Body of pancreas (tissue), 4 donors: ENCODE results near the gene DFFA. TPM values are rescaled to one million over a fixed set of nuclear protein-coding genes. Genes with fewer than 3 reads are reported as not detected.

Experiments
- ATAC-seq: fragments of 150-250 bp; one replicate; pipeline ENCODE4 v1.9.1; 2016
- DNase-seq, 4 donors: peaks; one replicate each; pipeline ENCODE4 v3.0.0-alpha.2; 2019
- H3K27ac ChIP-seq, 4 donors: fragments of 200-600 bp; sonication (generic); 1 replicate in 3 of 4; 2 replicates in 1 of 4; pipeline versions ENCODE4 v1.5.1 to v1.6.1; 2016 to 2019; ENCODE audit warnings: mild to moderate bottlenecking in 1 of 4, mixed read lengths in 1 of 4, moderate library complexity in 1 of 4
- H3K27me3 ChIP-seq, 2 donors: fragments of 200-600 bp; sonication (generic); one replicate each; pipeline ENCODE4 v1.6.0; 2016; ENCODE audit warnings: mild to moderate bottlenecking in 1 of 2
- H3K36me3 ChIP-seq, 2 donors: fragments of 200-600 bp; sonication (generic); replicated peaks in 1 of 2; 2 replicates each; pipeline ENCODE4 v1.5.1; 2016; ENCODE audit warnings: low read depth in 2 of 2; ENCODE audit not compliant: insufficient read depth in 1 of 2
- H3K4me1 ChIP-seq: fragments of 200-600 bp; sonication (generic); one replicate; pipeline ENCODE4 v1.6.0; 2016
- H3K4me3 ChIP-seq, 2 donors: fragments of 200-600 bp; sonication (generic); 1 replicate in 1 of 2; 2 replicates in 1 of 2; pipeline ENCODE4 v1.5.1; 2016 to 2019
- H3K9me3 ChIP-seq, 3 donors: fragments of 200-600 bp; sonication (generic); 1 replicate in 2 of 3; 2 replicates in 1 of 3; pipeline ENCODE4 v1.5.1; 2016
- POLR2A ChIP-seq, 3 donors: fragments of 450-650 bp; IDR thresholded peaks; one replicate each; pipeline ENCODE4 v1.6.1; 2016; ENCODE audit warnings: antibody characterized with exemption in 3 of 3, mild to moderate bottlenecking in 2 of 3
- WGBS, 2 donors: methylation state at CpG; one replicate each; pipeline ENCODE4 v1.1.5; 2017; 5-methylcytosine and 5-hydroxymethylcytosine counted together
- intact Hi-C: fragments of 100-400 bp; cut with DNase I; formaldehyde crosslinking; loops from one replicate; pipeline ENCODE4 v1.15.1; 2023
- total RNA-seq, 2 donors: library from RNA; depleted of rRNA; stranded (reverse); fragments of >200 nt; gene quantifications; one replicate each; pipeline ENCODE4 v1.1.0, GENCODE V29; 2016
- TF ChIP-seq, protein P1 (sequence below), 7 experiments: fragments of 450-650 bp in 4 of 7; fragments of 200-600 bp in 3 of 7; sonication (generic) in 3 of 7; IDR thresholded peaks; one replicate each; pipeline ENCODE4 v1.5.1; 2016 to 2019; ENCODE audit warnings: antibody characterized with exemption in 7 of 7

DFFA gene
- total RNA-seq, 2 donors from 2014 or later = 13.5 TPM

DNA sequence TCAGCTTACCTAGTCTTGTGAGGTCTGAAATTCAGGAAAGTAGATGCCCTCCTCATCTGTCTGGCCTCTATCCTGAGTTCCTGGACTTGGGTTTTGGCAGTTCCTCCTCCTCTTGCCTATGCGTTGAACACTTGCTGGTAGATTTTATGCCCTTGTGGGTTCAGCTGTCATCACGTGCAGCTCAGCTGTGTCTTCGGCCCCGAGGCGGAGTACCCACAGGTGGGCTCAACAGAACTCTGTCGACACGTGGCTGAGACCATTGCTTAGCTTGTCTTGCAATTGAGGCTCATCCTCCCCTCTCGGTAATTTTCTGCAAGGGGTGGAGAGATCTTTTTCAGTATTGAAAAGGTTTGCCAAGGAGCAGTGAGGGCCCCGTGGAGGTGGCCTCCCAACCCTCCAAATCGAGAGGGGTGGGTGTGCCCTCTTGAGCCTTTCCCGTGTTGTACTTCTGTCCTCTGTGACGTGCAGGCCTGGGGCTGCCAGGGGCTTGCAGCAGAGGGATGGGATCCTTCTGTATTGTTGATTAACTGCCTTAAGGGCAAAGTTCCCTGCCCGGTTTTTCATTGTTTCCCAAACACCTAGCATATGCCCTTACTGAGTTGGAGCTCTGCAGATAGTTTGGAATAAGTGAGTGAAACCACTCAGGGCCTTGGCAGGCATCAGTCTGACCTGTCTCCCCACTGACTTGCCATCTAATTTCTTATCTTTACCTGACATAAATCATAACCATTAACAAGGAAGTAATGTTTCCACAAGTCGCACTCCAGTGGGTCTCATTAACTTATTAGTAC lies 39.2 kb downstream of the DFFA start:
- Histone ChIP-seq H3K27ac (no peak overlapping the region), H3K4me3 (no peak overlapping the region), H3K36me3 (no peaks in the 10 kb centered on the region), H3K4me1 (peaks cover 20% of the 10 kb centered on the region), H3K9me3 (no peaks in the 10 kb centered on the region), H3K27me3 (no peaks in the 10 kb centered on the region)
- 66 to 75% methylated on average over 13 to 14 of the region's 14 CpGs for WGBS, 2 donors
- intact Hi-C loops = no loop called here
- no peak for TF ChIP-seq POLR2A (IDR thresholded peaks at IDR 0.05)
- TF ChIP-seq, protein P1, sequence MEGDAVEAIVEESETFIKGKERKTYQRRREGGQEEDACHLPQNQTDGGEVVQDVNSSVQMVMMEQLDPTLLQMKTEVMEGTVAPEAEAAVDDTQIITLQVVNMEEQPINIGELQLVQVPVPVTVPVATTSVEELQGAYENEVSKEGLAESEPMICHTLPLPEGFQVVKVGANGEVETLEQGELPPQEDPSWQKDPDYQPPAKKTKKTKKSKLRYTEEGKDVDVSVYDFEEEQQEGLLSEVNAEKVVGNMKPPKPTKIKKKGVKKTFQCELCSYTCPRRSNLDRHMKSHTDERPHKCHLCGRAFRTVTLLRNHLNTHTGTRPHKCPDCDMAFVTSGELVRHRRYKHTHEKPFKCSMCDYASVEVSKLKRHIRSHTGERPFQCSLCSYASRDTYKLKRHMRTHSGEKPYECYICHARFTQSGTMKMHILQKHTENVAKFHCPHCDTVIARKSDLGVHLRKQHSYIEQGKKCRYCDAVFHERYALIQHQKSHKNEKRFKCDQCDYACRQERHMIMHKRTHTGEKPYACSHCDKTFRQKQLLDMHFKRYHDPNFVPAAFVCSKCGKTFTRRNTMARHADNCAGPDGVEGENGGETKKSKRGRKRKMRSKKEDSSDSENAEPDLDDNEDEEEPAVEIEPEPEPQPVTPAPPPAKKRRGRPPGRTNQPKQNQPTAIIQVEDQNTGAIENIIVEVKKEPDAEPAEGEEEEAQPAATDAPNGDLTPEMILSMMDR (IDR thresholded peaks at IDR 0.05) = no peak
- no peak for DNase-seq
- ATAC-seq = no peak

DNA sequence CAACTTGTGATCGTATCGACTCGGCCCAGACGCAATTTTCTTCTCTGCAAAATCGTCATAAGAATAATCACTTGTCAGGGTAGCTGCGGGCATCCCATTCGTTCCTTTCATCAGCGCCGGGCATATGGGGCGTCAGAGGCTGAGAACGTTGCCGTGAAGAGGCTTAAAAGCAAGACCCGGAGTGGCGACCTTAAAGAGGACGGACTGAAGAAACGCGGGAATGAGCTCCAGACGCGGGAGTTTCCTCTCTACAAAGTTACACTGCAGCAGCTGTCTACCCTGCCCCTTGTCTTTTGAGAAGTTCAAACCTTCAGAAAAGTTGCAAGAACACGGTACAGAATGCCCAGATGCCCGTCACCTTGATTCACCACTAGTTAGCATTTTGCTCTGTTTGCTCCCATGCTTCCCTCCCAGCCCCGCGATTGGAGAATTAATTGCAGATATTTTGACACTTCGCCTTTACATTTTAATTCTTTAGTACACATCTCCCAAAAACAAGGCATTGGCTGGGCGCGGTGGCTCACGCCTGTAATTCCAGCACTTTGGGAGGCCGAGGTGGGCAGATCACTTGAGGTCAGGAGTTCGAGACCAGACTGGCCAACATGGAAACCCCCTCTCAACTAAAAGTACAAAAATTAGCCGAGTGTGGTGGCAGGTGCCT lies 41.1 kb downstream of the DFFA start:
- intact Hi-C loops = no loop called here
- no peak for TF ChIP-seq POLR2A (IDR thresholded peaks at IDR 0.05)
- TF ChIP-seq, protein P1 (IDR thresholded peaks at IDR 0.05) = no peak
- peak in 1 of 4 donors; percentile 6 for DNase-seq
- Histone ChIP-seq H3K4me1 (peaks cover 24% of the 10 kb centered on the region), H3K27me3 (no peaks in the 10 kb centered on the region), H3K9me3 (no peaks in the 10 kb centered on the region), H3K27ac (peak overlapping the region in 2 of 4 donors; percentile 61 to 74), H3K4me3 (peak overlapping the region; percentile 18 to 96), H3K36me3 (no peaks in the 10 kb centered on the region)
- WGBS, 2 donors = 14 to 15% methylated on average over 29 of the region's 30 CpGs
- ATAC-seq = no peak

DNA sequence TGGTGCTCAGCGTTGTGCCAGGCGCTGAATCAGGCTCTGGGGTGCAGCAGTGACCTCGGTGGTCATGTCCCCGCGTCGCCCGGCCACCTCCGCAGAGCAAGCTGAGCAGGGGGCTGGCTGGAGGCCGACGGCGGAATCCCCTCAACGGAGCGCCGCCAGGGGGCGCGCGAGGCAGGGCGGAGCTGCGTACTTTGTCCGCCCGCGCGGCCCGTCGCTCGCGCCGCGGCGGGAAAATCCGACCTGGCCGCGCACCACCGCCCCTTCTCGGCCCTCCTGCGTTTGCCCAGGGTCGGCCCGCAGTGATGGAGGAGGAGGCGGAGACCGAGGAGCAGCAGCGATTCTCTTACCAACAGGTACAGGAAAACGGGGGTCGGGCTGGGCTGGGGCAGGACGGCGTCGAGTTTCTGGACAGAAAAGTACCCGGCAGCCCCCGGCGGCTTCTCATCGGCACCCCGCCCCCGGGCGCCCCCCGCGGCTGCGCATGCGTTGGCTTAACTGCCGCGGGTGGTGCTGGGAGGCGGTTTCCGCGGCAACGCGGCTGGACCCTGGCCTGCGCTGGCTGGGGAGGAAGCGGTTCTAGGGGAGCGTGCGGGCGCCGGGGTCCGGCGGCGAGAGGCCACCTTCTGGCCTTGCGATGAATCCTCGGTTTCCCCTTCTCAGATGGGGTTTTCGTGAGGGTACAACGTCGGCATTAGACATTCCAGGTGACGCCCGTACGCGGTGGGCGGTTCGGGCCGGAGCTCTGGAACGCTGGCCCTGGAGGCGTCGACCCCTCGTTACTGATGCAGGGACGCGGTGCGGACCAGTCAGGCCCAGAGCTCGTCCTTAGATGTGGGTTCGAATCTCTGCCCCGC lies 41.9 kb downstream of the DFFA start, which contains the start of gene CENPS:
Gene CENPS, plus strand, starts transcription at position 218 of the 854 bp plus-strand sequence. Its CDS starts 85 bp downstream, at position 303.
- peak within 1 kb of the TSS; percentile 18 to 96 for H3K4me3 ChIP-seq
- H3K36me3 ChIP-seq = no peaks in the 10 kb centered on the region
- WGBS, 2 donors = 0 to 1% methylated on average over 21 to 94 of the region's 95 CpGs
- peak within 1 kb of the TSS; percentile 23 to 74 (median 46) for H3K27ac ChIP-seq
- H3K4me1 ChIP-seq = peaks cover 24% of the 10 kb centered on the region
- peak; percentile 94 for ATAC-seq
- TF ChIP-seq POLR2A (IDR thresholded peaks at IDR 0.05) = peak in 2 of 3 donors; percentile 54 to 63
- TF ChIP-seq, protein P1 (IDR thresholded peaks at IDR 0.05) = peak; percentile 93 to 99 (median 95)
- no peaks in the 10 kb centered on the region for H3K9me3 ChIP-seq
- intact Hi-C loops = no loop called here
- DNase-seq = peak; percentile 90 to 94 (median 92)
- no peaks in the 10 kb centered on the region for H3K27me3 ChIP-seq

DNA sequence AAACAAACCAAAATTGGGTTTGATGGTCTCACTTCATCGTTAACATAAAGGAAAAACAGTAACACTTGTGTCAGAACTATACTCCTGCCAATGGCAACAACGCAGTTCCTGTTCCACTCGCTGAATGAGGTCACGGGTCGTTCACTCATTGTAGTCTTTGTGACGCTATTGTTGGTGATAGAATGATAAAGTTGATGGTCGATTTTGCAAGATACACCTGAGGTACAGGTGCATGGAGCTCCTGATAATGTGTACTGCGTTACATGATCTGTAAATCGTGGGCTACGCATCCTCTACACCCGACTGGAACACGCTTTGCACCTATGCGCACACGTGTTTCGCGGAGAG lies 42.5 kb downstream of the DFFA start:
- intact Hi-C loops = loop anchor here (10.0 kb wide), 1 partner anchor 555 kb away; no protein-coding TSS in a partner anchor
- peak overlapping the region in 3 of 4 donors; percentile 23 to 74 (median 61) for H3K27ac ChIP-seq
- TF ChIP-seq POLR2A (IDR thresholded peaks at IDR 0.05) = no peak
- peak overlapping the region in 1 of 2 donors; percentile 18 for H3K4me3 ChIP-seq
- DNase-seq = peak in 2 of 4 donors; percentile 7 to 25
- no peaks in the 10 kb centered on the region for H3K36me3 ChIP-seq
- ATAC-seq = no peak
- H3K4me1 ChIP-seq = peaks cover 24% of the 10 kb centered on the region
- no peaks in the 10 kb centered on the region for H3K27me3 ChIP-seq
- WGBS, 2 donors = 4 to 12% methylated on average over 11 to 16 of the region's 16 CpGs
- H3K9me3 ChIP-seq = no peaks in the 10 kb centered on the region
